Mucosa of descending colon (tissue), 3 donors: ENCODE data around the gene SLC2A11. TPM values are rescaled to one million over a fixed set of nuclear protein-coding genes. Genes with fewer than 3 reads are reported as not detected.
A peak's percentile ranks its signal among the peaks of the same experiment; 100 is the strongest.

Experiments
- ATAC-seq: fragments of 200-7000 bp; cut with Tn5 transposase; one replicate; pipeline ENCODE4 v1.9.1; 2020; ENCODE audit warnings: mild to moderate bottlenecking, moderate library complexity
- DNase-seq, 3 donors: peaks; one replicate each; pipeline ENCODE4 v3.0.0-alpha.2; 2020
- H3K36me3 ChIP-seq: fragments of 200-600 bp; one replicate; pipeline ENCODE4 v1.8.0; 2021; ENCODE audit warnings: low read depth, mild to moderate bottlenecking
- H3K4me1 ChIP-seq: fragments of 200-600 bp; one replicate; pipeline ENCODE4 v1.8.0; 2021; ENCODE audit warnings: low read depth, mild to moderate bottlenecking
- H3K4me3 ChIP-seq: fragments of 200-600 bp; one replicate; pipeline ENCODE4 v1.8.0; 2021; ENCODE audit warnings: mild to moderate bottlenecking
- H3K9me3 ChIP-seq: fragments of 200-600 bp; one replicate; pipeline ENCODE4 v1.8.0; 2021; ENCODE audit warnings: mild to moderate bottlenecking
- intact Hi-C, 2 donors: fragments of 100-400 bp; cut with DNase I in 1 of 2; cut with micrococcal nuclease in 1 of 2; formaldehyde crosslinking; loops; one replicate each; pipeline versions ENCODE4 v1.11.0 to v1.11.1; 2022; cut with DNase I, micrococcal nuclease
- total RNA-seq, 3 donors: library from RNA; stranded (reverse); fragmentation: NEBNext Ultra II Directional in 2 of 3; extraction: Animal tissue kit (Norgen Biotek cat#: 25700) in 2 of 3; gene quantifications; one replicate each; pipeline versions ENCODE4 v1.2.1 to v1.2.4, GENCODE V29; 2021 to 2023
- TF ChIP-seq, protein P1 (sequence below): fragments of 200-600 bp; IDR thresholded peaks from one replicate; pipeline ENCODE4 v1.8.0; 2022; ENCODE audit warnings: antibody characterized with exemption, mild to moderate bottlenecking
- donor health status: DM: no; HTN: no; CAD: no; lungs with moderate emphysema.
- donor health status: DM: no; HTN: no; CAD: no.
- donor health status: DM: no; HTN: yes; CAD: no.

The SLC2A11 gene
- total RNA-seq, 3 donors from 2014 or later: 11.5 to 14.7 (median 12.5) TPM

- intact Hi-C loops: no loop called here
- Histone ChIP-seq H3K4me1 (no peaks in the 10 kb centered on the region), H3K36me3 (no peaks in the 10 kb centered on the region)
These were observed 31.9 kb downstream of the SLC2A11 start for GRCh38 chr22:23889620-23890019.

DNA sequence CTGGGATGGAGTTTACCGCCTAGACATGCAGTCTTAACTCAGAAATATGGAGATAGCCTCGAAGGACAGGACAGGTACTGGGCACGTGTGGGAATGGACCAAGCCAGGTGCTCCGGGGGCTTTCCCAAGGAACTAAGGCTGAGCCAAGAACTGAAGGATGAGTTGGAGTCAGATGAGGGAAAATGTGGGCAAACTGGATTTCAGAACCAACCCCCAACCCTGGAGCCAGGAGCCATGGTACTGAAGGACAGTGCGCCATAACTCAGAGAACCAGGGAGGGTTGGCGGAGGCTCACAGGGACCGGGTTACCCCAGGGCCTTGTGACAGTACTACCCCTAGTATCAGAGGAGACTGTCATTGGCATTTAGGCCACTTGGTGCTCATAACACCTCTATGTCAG, 34.1 kb downstream of the SLC2A11 start:
- ATAC-seq: no peak
- no peak for DNase-seq
- TF ChIP-seq, protein P1, sequence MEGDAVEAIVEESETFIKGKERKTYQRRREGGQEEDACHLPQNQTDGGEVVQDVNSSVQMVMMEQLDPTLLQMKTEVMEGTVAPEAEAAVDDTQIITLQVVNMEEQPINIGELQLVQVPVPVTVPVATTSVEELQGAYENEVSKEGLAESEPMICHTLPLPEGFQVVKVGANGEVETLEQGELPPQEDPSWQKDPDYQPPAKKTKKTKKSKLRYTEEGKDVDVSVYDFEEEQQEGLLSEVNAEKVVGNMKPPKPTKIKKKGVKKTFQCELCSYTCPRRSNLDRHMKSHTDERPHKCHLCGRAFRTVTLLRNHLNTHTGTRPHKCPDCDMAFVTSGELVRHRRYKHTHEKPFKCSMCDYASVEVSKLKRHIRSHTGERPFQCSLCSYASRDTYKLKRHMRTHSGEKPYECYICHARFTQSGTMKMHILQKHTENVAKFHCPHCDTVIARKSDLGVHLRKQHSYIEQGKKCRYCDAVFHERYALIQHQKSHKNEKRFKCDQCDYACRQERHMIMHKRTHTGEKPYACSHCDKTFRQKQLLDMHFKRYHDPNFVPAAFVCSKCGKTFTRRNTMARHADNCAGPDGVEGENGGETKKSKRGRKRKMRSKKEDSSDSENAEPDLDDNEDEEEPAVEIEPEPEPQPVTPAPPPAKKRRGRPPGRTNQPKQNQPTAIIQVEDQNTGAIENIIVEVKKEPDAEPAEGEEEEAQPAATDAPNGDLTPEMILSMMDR: no peak
- intact Hi-C loops: no loop called here
- Histone ChIP-seq H3K36me3 (no peaks in the 10 kb centered on the region), H3K9me3 (no peaks in the 10 kb centered on the region), H3K4me3 (no peak overlapping the region), H3K4me1 (peaks cover 7% of the 10 kb centered on the region)

More at GRCh38 chr22:23889620-23890019, 31.9 kb downstream of the SLC2A11 start:
- H3K4me3 ChIP-seq: no peak overlapping the region
- DNase-seq (peak in 1 of 3 donors; percentile 43), ATAC-seq (no peak)
- TF ChIP-seq, protein P1: no peak
- H3K9me3 ChIP-seq: no peaks in the 10 kb centered on the region

- intact Hi-C loops: no loop called here
- DNase-seq: no peak
- no peak for ATAC-seq
These were observed 34.5 kb downstream of the SLC2A11 start for GRCh38 chr22:23892130-23892529.

DNA sequence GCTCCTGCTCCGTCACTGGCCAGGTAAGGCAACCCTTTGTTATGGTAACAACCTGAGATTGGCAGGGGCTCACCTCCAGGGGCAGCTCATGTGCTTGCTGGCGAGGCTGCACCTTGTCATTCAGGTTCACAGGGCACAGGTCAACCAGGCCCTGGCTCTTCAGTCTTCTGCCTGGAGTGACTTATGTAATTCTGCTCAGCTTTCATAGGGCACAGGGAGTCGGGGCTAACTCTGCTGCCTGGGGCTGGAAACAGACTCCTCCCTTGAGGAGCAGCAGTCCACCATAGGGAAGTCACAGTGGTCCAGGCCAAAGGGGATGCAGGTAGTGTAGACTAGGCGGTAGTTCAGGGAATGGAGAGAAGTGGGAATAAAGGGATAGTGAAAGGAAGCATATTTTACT, 35.0 kb downstream of the SLC2A11 start:
- DNase-seq (no peak), ATAC-seq (no peak)
- TF ChIP-seq, protein P1: no peak
- Histone ChIP-seq H3K9me3 (no peaks in the 10 kb centered on the region), H3K36me3 (no peaks in the 10 kb centered on the region), H3K4me3 (no peak overlapping the region), H3K4me1 (peaks cover 7% of the 10 kb centered on the region)
- intact Hi-C loops: no loop called here

More at GRCh38 chr22:23892130-23892529, 34.5 kb downstream of the SLC2A11 start:
- Histone ChIP-seq H3K4me3 (no peak overlapping the region), H3K9me3 (no peaks in the 10 kb centered on the region), H3K4me1 (peaks cover 7% of the 10 kb centered on the region), H3K36me3 (no peaks in the 10 kb centered on the region)
- TF ChIP-seq, protein P1: no peak

- ATAC-seq: peak; percentile 1
- no peaks in the 10 kb centered on the region for H3K36me3 ChIP-seq
- no peak for DNase-seq
- H3K9me3 ChIP-seq: no peaks in the 10 kb centered on the region
- peaks cover 7% of the 10 kb centered on the region for H3K4me1 ChIP-seq
- intact Hi-C loops: no loop called here
- H3K4me3 ChIP-seq: peak overlapping the region; percentile 25
- TF ChIP-seq, protein P1: no peak
These were observed 35.7 kb downstream of the SLC2A11 start for GRCh38 chr22:23893121-23893944.
